Measurements from ENCODE around the gene HSD17B14. TPM values are rescaled to one million over a fixed set of nuclear protein-coding genes. Genes with fewer than 3 reads are reported as not detected.

The HSD17B14 gene
- total and polyA plus RNA-seq, 4 donors, result 6.9 to 25.5 (median 17.6) TPM

DNA sequence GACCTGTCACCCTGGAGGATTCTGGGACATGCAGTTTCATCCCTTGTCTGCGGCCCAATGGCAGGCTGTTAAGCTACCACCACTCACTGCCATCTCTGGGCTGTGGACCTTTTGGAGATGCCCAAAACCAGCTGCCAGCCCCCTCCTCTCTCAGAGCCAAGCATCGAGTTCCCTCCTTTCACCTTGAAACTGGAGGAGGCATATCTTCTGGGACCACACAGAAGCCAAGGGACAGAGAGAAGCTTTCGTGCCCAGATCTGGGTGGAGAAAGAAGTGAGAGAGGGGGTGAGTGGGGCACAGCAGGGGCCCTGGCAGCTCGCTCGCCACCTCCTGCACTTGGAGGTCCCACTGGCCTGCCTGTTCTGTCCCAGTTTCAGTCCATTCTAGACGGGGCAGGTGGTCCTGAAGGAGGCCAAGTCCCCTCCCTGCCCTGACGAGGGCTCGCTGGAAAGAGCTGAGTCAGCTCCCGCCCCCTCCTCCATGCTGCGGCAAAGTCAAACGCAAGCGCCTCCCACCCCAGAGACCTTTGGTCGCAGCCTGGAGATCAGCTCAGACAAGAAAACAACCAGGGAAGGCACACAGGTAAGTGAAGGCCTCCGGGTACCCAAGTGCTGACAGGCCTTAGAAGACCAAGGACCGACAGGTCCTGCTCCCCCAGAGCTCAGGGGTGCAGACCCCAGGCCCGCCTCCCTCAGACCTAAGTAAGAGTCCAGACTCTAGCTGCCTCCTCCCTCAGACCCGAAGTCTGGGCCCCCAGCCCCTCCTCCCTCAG is 29.3 kb downstream of the HSD17B14 start:
- DNase-seq (ENCODE audit: low read depth in 4 of 6, low spot score in 6 of 6), result peak in 1 of 6 donors; percentile 93

DNA sequence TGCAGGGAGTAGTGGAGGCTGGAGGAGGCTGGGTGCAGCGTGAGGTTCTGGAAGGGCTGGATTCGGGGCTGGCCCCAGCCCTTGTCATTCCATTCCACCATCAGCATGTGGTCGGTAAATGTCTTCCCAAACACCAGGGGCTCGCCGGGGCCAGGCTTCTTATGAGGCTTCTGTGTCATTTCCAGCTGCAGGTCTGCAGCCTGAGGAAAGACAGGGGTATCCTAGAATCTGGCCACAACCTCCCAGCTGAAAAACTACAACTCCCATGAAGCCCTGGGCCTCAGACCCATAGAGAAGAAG is 29.8 kb downstream of the HSD17B14 start:
- H3K4me3 ChIP-seq (ENCODE audit: low read depth, low read length), result no peak overlapping the region
- H3K27ac ChIP-seq (ENCODE audit: low read depth, low read length), result no peak overlapping the region
- peaks cover 53% of the 10 kb centered on the region for H3K4me1 ChIP-seq (ENCODE audit: control insufficient read depth, insufficient read depth, low read length)
- DNase-seq (ENCODE audit: low read depth in 4 of 6, low spot score in 6 of 6), result peak in 3 of 6 donors; percentile 57 to 84 (median 61)
- H3K9me3 ChIP-seq (ENCODE audit: control insufficient read depth, insufficient read depth, low read length), result no peaks in the 10 kb centered on the region
- H3K27me3 ChIP-seq (ENCODE audit: control insufficient read depth, insufficient read depth, low read length), result no peaks in the 10 kb centered on the region
- 78% methylated on average over 5 of the region's 5 CpGs for WGBS (ENCODE audit: insufficient coverage)
- peaks cover 21% of the 10 kb centered on the region for H3K36me3 ChIP-seq (ENCODE audit: control insufficient read depth, insufficient read depth, low read length)

More for the DNA sequence above, 29.3 kb downstream of the HSD17B14 start:
- 62% methylated on average over 12 of the region's 17 CpGs for WGBS (ENCODE audit: insufficient coverage)
- Histone ChIP-seq H3K27me3 (ENCODE audit: control insufficient read depth, insufficient read depth, low read length) (no peaks in the 10 kb centered on the region), H3K4me1 (ENCODE audit: control insufficient read depth, insufficient read depth, low read length) (peaks cover 58% of the 10 kb centered on the region), H3K36me3 (ENCODE audit: control insufficient read depth, insufficient read depth, low read length) (peaks cover 21% of the 10 kb centered on the region), H3K9me3 (ENCODE audit: control insufficient read depth, insufficient read depth, low read length) (no peaks in the 10 kb centered on the region), H3K4me3 (ENCODE audit: low read depth, low read length) (no peak overlapping the region), H3K27ac (ENCODE audit: low read depth, low read length) (peak overlapping the region; percentile 57)

DNA sequence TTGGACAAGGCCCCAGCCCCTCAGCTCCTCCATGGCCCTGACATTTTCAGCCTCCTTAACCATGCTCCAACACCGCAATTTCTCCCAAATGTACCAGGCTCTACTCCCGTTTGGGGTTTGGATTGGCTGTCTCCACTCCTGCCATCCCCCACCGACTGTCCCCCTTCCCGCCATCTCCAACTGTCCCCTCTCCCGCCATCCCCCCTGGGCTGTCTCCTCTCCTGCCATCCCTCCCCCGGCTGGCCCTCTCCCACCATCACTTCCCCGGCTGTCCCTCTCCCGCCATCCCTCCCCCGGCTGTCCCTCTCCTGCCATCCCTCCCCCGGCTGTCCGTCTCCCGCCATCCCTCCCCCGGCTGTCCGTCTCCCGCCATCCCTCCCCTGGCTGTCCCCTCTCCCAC is 30.8 kb downstream of the HSD17B14 start:
- 82% methylated on average over 6 of the region's 15 CpGs for WGBS (ENCODE audit: insufficient coverage)
- H3K27ac ChIP-seq (ENCODE audit: low read depth, low read length), result peak overlapping the region; percentile 47
- H3K9me3 ChIP-seq (ENCODE audit: control insufficient read depth, insufficient read depth, low read length), result no peaks in the 10 kb centered on the region
- no peaks in the 10 kb centered on the region for H3K27me3 ChIP-seq (ENCODE audit: control insufficient read depth, insufficient read depth, low read length)
- H3K4me3 ChIP-seq (ENCODE audit: low read depth, low read length), result no peak overlapping the region
- peaks cover 21% of the 10 kb centered on the region for H3K36me3 ChIP-seq (ENCODE audit: control insufficient read depth, insufficient read depth, low read length)
- H3K4me1 ChIP-seq (ENCODE audit: control insufficient read depth, insufficient read depth, low read length), result peaks cover 50% of the 10 kb centered on the region
- DNase-seq (ENCODE audit: low read depth in 4 of 6, low spot score in 6 of 6), result no peak

DNA sequence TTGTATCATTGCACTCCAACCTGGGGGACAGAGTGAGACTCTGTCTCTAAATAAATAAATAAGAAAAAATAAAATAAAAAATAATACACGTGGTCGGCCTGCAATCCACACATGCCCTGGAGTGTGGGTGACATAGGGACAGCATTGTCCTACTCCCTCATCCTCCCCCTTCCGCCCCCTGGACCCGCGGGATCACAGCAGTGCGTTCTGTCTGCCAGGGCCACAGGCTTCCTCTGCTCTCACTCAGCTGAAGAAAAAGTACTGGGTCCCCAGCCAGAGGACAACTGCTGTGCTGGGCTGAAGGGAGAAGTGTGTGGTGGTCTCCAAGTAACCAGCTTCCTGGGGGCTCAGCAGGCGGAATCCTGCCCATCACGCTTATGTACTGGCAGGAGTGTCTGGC is 31.8 kb downstream of the HSD17B14 start:
- H3K27ac ChIP-seq (ENCODE audit: low read depth, low read length), result peak overlapping the region; percentile 47
- peaks cover 31% of the 10 kb centered on the region for H3K36me3 ChIP-seq (ENCODE audit: control insufficient read depth, insufficient read depth, low read length)
- no peaks in the 10 kb centered on the region for H3K9me3 ChIP-seq (ENCODE audit: control insufficient read depth, insufficient read depth, low read length)
- no peaks in the 10 kb centered on the region for H3K27me3 ChIP-seq (ENCODE audit: control insufficient read depth, insufficient read depth, low read length)
- peak in 2 of 6 donors; percentile 27 to 58 for DNase-seq (ENCODE audit: low read depth in 4 of 6, low spot score in 6 of 6)
- WGBS (ENCODE audit: insufficient coverage), result 34% methylated on average over 2 of the region's 8 CpGs
- H3K4me1 ChIP-seq (ENCODE audit: control insufficient read depth, insufficient read depth, low read length), result peaks cover 41% of the 10 kb centered on the region
- no peak overlapping the region for H3K4me3 ChIP-seq (ENCODE audit: low read depth, low read length)

DNA sequence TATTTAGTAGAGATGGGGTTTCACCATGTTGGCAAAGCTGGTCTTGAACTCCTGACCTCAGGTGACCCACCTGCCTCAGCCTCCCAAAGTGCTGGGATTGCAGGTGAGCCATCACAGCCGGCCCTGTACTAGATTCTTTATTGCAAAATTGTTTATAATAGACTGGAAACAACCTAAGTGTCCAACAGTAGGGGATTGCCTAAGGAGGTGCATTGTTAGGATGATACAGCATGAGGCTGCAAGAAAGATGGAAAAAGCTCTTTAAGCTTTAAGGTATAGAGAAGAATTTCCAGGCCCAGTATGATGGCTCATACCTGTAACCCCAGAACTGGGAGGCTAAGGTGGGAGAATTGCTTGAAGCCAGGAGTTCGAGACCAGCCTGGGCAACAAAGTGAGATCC is 33.7 kb downstream of the HSD17B14 start:
- WGBS (ENCODE audit: insufficient coverage), result 100% methylated on average over 1 of the region's 2 CpGs
- no peaks in the 10 kb centered on the region for H3K27me3 ChIP-seq (ENCODE audit: control insufficient read depth, insufficient read depth, low read length)
- DNase-seq (ENCODE audit: low read depth in 4 of 6, low spot score in 6 of 6), result no peak
- H3K27ac ChIP-seq (ENCODE audit: low read depth, low read length), result no peak overlapping the region
- H3K9me3 ChIP-seq (ENCODE audit: control insufficient read depth, insufficient read depth, low read length), result no peaks in the 10 kb centered on the region
- H3K36me3 ChIP-seq (ENCODE audit: control insufficient read depth, insufficient read depth, low read length), result peaks cover 39% of the 10 kb centered on the region
- peaks cover 36% of the 10 kb centered on the region for H3K4me1 ChIP-seq (ENCODE audit: control insufficient read depth, insufficient read depth, low read length)
- no peak overlapping the region for H3K4me3 ChIP-seq (ENCODE audit: low read depth, low read length)

DNA sequence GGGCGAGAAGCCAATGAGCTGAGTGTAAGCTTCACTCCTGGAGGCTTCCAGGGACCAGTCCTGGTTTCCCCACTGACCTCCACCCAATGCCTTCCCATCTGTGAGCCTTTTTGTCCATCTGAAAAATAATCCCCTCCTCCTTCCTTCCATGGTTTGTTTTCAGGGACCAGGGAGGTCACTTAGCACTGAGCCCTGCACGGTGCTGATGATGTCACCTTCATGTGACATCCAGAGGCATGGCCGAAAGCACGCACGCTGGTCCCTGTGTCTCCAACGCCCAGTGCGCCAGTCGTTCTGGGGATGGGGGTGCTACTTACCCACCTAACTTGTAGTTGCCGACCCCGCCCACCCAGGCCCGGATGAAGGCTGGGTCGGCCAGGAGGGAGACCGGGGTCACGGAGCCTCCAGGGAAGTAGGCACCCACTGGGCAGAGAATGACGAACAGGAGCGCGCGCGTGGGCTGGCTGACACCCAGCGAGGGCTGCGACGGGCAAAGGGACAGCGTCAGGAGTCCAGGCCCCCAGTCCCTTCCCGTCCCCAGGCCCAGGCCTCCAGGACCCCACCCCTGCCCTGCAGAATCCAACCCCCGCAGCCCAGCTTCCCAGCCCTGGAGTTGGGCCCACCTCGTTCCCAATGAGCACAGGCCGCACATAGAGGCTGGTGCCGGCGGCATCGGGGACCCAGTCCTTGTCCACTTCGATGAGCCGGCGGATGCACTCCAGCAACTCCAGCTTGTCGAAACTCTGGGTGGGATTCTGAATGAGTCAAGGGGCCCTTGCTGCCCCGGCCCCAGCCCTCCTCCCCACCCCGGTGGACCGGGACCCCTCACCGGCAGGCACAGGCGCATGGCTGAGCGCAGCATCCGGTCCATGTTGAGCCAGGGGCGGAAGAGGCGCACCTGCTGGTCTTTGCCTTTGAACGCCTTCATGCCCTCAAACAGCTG is 36.7 kb downstream of the HSD17B14 start:
- no peak overlapping the region for H3K4me3 ChIP-seq (ENCODE audit: low read depth, low read length)
- no peak for DNase-seq (ENCODE audit: low read depth in 4 of 6, low spot score in 6 of 6)
- H3K27me3 ChIP-seq (ENCODE audit: control insufficient read depth, insufficient read depth, low read length), result no peaks in the 10 kb centered on the region
- peak overlapping the region; percentile 47 for H3K27ac ChIP-seq (ENCODE audit: low read depth, low read length)
- peaks cover 36% of the 10 kb centered on the region for H3K36me3 ChIP-seq (ENCODE audit: control insufficient read depth, insufficient read depth, low read length)
- 84% methylated on average over 40 of the region's 44 CpGs for WGBS (ENCODE audit: insufficient coverage)
- peaks cover 31% of the 10 kb centered on the region for H3K4me1 ChIP-seq (ENCODE audit: control insufficient read depth, insufficient read depth, low read length)
- H3K9me3 ChIP-seq (ENCODE audit: control insufficient read depth, insufficient read depth, low read length), result no peaks in the 10 kb centered on the region

DNA sequence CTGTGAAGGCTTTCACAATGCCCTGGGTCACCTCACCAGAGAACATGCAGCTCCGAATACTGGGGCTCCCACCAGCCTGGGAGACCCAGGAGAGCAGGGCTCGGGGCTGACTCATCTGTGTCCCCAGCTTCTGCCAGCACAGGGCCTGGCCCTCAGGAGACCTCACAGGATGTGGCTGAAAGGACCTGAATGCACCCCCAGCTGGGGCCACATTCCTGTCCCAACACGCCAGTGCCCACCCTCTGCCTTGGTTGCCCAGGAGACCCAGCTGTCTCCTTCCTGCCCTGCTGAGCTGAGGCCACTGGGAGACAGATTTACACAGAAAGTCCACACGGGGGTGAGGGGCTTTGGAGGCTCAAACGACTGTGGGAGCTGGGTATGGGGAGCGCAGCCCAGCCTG is 37.4 kb downstream of the HSD17B14 start:
- peak overlapping the region; percentile 47 for H3K27ac ChIP-seq (ENCODE audit: low read depth, low read length)
- DNase-seq (ENCODE audit: low read depth in 4 of 6, low spot score in 6 of 6), result peak in 1 of 6 donors; percentile 7
- H3K4me3 ChIP-seq (ENCODE audit: low read depth, low read length), result no peak overlapping the region
- H3K27me3 ChIP-seq (ENCODE audit: control insufficient read depth, insufficient read depth, low read length), result no peaks in the 10 kb centered on the region
- H3K4me1 ChIP-seq (ENCODE audit: control insufficient read depth, insufficient read depth, low read length), result peaks cover 27% of the 10 kb centered on the region
- H3K9me3 ChIP-seq (ENCODE audit: control insufficient read depth, insufficient read depth, low read length), result no peaks in the 10 kb centered on the region
- 22% methylated on average over 5 of the region's 6 CpGs for WGBS (ENCODE audit: insufficient coverage)
- peaks cover 36% of the 10 kb centered on the region for H3K36me3 ChIP-seq (ENCODE audit: control insufficient read depth, insufficient read depth, low read length)

DNA sequence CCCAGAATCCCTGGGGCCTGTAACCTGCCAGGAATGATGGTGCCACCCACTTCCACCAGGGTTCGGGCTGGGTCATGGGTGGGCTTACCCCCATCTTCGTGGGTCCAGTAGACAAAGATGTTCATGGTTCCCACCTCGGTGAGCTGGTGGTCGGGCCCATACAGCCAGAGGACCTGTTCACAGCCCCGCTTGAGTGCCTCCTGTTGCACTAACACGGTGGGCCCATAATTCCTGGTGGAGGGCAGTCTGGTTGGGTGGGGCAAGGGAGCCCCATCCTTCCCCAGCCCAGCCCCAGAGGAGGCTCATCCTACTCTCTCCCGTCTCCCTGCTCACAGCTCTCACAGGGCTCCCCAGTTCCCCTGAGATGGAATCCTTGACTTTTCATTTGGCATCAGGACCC is 39.2 kb downstream of the HSD17B14 start:
- Histone ChIP-seq H3K4me3 (ENCODE audit: low read depth, low read length) (no peak overlapping the region), H3K27me3 (ENCODE audit: control insufficient read depth, insufficient read depth, low read length) (no peaks in the 10 kb centered on the region), H3K27ac (ENCODE audit: low read depth, low read length) (no peak overlapping the region), H3K9me3 (ENCODE audit: control insufficient read depth, insufficient read depth, low read length) (no peaks in the 10 kb centered on the region), H3K4me1 (ENCODE audit: control insufficient read depth, insufficient read depth, low read length) (peaks cover 25% of the 10 kb centered on the region), H3K36me3 (ENCODE audit: control insufficient read depth, insufficient read depth, low read length) (peaks cover 36% of the 10 kb centered on the region)
- whole genome bisulfite sequencing (ENCODE audit: insufficient coverage), result 95% methylated on average over 6 of the region's 7 CpGs
- no peak for DNase-seq (ENCODE audit: low read depth in 4 of 6, low spot score in 6 of 6)

DNA sequence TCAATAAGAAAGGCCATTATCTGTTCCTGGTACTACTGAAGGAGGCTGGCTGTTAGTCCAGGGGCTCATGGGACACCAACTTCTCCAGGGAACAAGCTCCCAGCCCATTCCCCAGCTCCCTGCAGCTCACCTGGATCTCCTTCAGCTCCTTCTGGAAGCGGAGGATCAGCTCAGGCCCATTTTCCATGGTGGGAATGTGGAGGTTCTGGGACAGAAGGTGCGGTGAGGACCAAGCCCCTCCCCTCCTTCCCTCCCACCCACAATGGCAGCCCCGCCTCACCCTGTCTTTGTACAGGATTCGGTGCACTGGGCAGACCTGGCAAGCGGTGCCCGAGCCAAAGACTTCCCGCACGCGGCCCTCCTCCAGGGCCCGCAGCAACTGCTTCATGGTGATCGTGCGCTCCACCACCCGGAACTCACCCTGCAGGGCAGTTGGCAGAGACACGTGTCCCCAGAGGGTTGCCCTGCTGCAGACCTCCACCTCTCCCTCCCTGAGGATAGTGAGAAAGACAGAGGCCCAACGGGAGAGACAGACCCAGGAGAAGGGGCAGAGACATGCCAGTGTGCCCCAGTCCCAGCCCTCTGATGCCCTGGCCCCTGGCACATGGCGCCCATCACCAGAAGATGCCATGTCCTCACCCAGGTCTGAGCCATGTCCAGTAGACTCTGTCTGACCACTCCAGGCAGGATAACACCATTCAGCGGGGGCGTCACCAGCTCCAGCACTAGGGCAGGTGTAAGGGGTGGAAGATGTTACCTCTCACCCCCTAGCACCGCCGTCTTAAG is 39.8 kb downstream of the HSD17B14 start:
- no peak for DNase-seq (ENCODE audit: low read depth in 4 of 6, low spot score in 6 of 6)
- Histone ChIP-seq H3K27ac (ENCODE audit: low read depth, low read length) (peak overlapping the region; percentile 96), H3K4me1 (ENCODE audit: control insufficient read depth, insufficient read depth, low read length) (peaks cover 25% of the 10 kb centered on the region), H3K4me3 (ENCODE audit: low read depth, low read length) (no peak overlapping the region), H3K27me3 (ENCODE audit: control insufficient read depth, insufficient read depth, low read length) (no peaks in the 10 kb centered on the region), H3K9me3 (ENCODE audit: control insufficient read depth, insufficient read depth, low read length) (no peaks in the 10 kb centered on the region), H3K36me3 (ENCODE audit: control insufficient read depth, insufficient read depth, low read length) (peaks cover 36% of the 10 kb centered on the region)
- WGBS (ENCODE audit: insufficient coverage), result 94% methylated on average over 17 of the region's 20 CpGs

All from spinal cord (tissue), 10 donors.